Stimulated activated CD8-positive, alpha-beta memory T cell treated with anti-CD3 and anti-CD28 coated beads, Interleukin-15, amount 100 ng/mL, for 48 hours (primary cell): ENCODE data around the gene CCDC24.

Experiments used
- DNase-seq, 2 donors: peaks; one replicate each; pipeline ENCODE4 v3.0.0-alpha.2; 2020; ENCODE audit warnings: low read depth in 2 of 2

The CCDC24 gene

GRCh38 chr1:44024031-44024902, 32.9 kb downstream of the CCDC24 start:
- DNase-seq = no peak

- DNase-seq = no peak
These were observed 33.6 kb downstream of the CCDC24 start for GRCh38 chr1:44024903-44025525.

- DNase-seq = no peak
These were observed 34.4 kb downstream of the CCDC24 start for GRCh38 chr1:44025816-44026215.

GRCh38 chr1:44027320-44027719, 35.9 kb downstream of the CCDC24 start:
- no peak for DNase-seq

- DNase-seq = peak in 1 of 2 donors; percentile 5
These were observed 38.0 kb downstream of the CCDC24 start for GRCh38 chr1:44029260-44029910.

GRCh38 chr1:44029911-44030604, 38.7 kb downstream of the CCDC24 start:
- peak; percentile 80 to 82 for DNase-seq

- peak; percentile 28 to 33 for DNase-seq
These were observed 39.3 kb downstream of the CCDC24 start for GRCh38 chr1:44030605-44031251.

GRCh38 chr1:44031252-44032169, 40.1 kb downstream of the CCDC24 start, which contains the start of gene SLC6A9:
SLC6A9 (minus strand) TSS chr1:44031462; CDS start chr1:44024277, 7,185 bp downstream.
- DNase-seq = peak; percentile 7 to 21

- DNase-seq = no peak
These were observed 40.9 kb downstream of the CCDC24 start for GRCh38 chr1:44032170-44032790.

- no peak for DNase-seq
These were observed 41.7 kb downstream of the CCDC24 start for GRCh38 chr1:44033041-44033575.

- DNase-seq = no peak
These were observed 42.4 kb downstream of the CCDC24 start for GRCh38 chr1:44033756-44034155.

- no peak for DNase-seq
These were observed 43.0 kb downstream of the CCDC24 start for GRCh38 chr1:44034423-44034822.

- no peak for DNase-seq
These were observed 43.7 kb downstream of the CCDC24 start for GRCh38 chr1:44034976-44035716.

GRCh38 chr1:44035726-44036408, 44.5 kb downstream of the CCDC24 start:
- DNase-seq = no peak

GRCh38 chr1:44036409-44037139, 45.2 kb downstream of the CCDC24 start:
- DNase-seq = peak; percentile 32 to 52

- DNase-seq = no peak
These were observed 45.8 kb downstream of the CCDC24 start for GRCh38 chr1:44037154-44037553.

- DNase-seq = no peak
These were observed 47.7 kb downstream of the CCDC24 start for GRCh38 chr1:44038876-44039657.
